WERI-Rb-1 (cell line): Measurements from ENCODE around the gene CTSC.

Experiments used
- DNase-seq: peaks from one replicate; pipeline ENCODE4 v3.0.0-alpha.2; 2020
- H3K27ac ChIP-seq: fragments of 250-450 bp; sonication (Bioruptor Pico); 2 replicates; pipeline ENCODE4 v1.5.1; 2020; ENCODE audit warnings: mild to moderate bottlenecking, moderate library complexity
- H3K27me3 ChIP-seq: fragments of 250-450 bp; sonication (Bioruptor Pico); 2 replicates; pipeline ENCODE4 v1.5.1; 2021; ENCODE audit warnings: mild to moderate bottlenecking, low read depth, moderate library complexity; ENCODE audit not compliant: insufficient read depth, severe bottlenecking
- H3K36me3 ChIP-seq: fragments of 250-450 bp; sonication (Bioruptor Pico); 2 replicates; pipeline ENCODE4 v1.5.1; 2020; ENCODE audit warnings: mild to moderate bottlenecking, moderate library complexity
- H3K4me3 ChIP-seq: 2 replicates; pipeline ENCODE4 v1.5.1; 2011; ENCODE audit warnings: low read depth, mild to moderate bottlenecking, control low read depth, low read length
- H3K9me3 ChIP-seq: fragments of 250-450 bp; sonication (Bioruptor Pico); 2 replicates; pipeline ENCODE4 v1.5.1; 2021; ENCODE audit warnings: mild to moderate bottlenecking, moderate library complexity; ENCODE audit not compliant: severe bottlenecking
- CTCF ChIP-seq: IDR thresholded peaks from 2 replicates; pipeline ENCODE4 v1.5.1; 2011; ENCODE audit warnings: low read depth, mild to moderate bottlenecking, control low read depth, inconsistent platforms, low read length

Gene CTSC

DNA sequence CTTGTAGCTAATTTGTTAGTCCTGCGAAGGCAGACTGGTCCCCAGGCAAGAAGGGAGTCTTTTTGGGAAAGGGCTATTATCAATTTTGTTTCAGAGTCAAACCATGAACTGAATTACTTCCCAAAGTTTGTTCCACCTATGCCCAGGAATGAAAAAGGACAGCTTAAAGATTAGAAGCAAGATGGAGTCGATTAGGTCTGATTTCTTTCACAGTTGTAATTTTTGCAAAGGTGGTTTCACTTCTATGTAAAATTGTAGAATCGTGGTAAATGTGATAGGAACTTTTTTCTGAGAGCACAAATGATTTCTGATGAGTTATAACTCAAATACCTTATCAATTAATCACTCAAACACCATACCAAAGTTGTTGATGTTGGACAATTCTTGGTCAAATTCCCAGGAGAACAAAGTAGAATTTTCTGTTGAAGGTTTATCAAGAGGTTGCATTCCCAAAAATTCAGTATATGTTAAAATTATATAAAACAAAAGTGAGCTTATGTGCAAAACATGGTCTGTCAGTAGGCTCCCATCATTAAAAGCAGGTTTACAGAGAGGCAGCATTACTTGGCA is 2.9 kb upstream of the CTSC start:
- Histone ChIP-seq H3K36me3 (no peaks in the 10 kb centered on the region), H3K27ac (no peak overlapping the region), H3K9me3 (no peaks in the 10 kb centered on the region), H3K27me3 (no peaks in the 10 kb centered on the region), H3K4me3 (no peak overlapping the region)
- no peak for DNase-seq
- TF ChIP-seq CTCF, result no peak

DNA sequence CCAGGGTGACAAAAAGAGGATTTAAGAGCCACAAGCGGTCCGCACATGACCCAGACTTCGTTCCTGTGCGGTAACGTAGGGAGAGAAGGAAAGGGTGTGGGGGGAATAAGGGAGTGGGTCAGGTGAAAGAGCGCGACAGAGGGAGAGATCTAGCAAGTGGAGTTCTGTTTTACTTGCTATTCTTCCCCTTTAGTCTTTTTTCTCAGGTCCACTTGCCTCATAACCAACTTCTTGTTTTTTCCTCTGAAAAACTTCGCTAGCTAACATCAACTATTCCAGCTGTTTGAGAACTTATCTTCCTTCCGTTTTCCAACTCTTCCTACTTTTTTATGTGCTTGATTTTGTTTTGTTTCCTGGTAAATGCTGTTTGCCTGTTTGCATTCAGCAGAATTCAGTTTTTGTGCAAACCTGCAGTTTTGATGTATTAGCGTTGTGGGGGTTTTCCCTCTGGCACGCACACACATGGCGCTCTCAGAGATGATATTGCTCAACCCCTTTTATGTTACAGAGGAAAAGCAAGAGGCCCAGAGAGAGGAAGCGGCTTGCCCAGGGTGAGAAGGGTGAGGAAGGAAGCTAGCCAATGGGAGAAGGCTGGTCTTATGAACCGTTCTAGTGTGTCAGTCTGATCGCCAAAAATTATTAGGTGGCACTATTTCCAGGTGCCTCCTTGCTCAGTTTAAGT is 592 bp upstream of the CTSC start:
- Histone ChIP-seq H3K9me3 (no peaks in the 10 kb centered on the region), H3K4me3 (peak overlapping the region; percentile 80), H3K27ac (peak overlapping the region; percentile 53), H3K36me3 (no peaks in the 10 kb centered on the region; the same call in none of the 2 replicates), H3K27me3 (no peaks in the 10 kb centered on the region)
- no peak for DNase-seq
- no peak for TF ChIP-seq CTCF

DNA sequence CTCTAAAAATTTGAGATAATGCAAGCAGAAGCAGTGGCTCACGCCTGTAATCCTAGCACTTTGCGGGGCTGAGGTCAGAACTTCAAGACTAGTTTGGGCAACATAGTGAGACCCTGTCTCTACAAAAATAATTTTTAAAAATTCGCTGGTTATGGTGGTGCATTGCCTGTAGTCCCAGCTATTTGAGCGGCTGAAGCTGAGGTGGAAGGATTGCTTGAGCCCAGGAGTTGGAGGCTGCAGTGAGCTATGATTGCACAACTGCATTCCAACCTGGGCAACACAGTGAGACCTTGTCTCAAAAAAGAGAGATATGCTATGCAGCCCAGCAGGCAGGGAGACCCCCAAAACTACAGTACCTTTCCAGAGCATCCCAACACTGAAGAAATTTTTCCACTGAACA is 2.3 kb downstream of the CTSC start:
- Histone ChIP-seq H3K9me3 (no peaks in the 10 kb centered on the region), H3K27ac (no peak overlapping the region), H3K27me3 (no peaks in the 10 kb centered on the region), H3K4me3 (no peak overlapping the region), H3K36me3 (no peaks in the 10 kb centered on the region; the same call in none of the 2 replicates)
- no peak for DNase-seq
- TF ChIP-seq CTCF, result no peak

- DNase-seq, result no peak
- Histone ChIP-seq H3K36me3 (no peaks in the 10 kb centered on the region; the same call in none of the 2 replicates), H3K9me3 (no peaks in the 10 kb centered on the region), H3K27me3 (no peaks in the 10 kb centered on the region), H3K27ac (no peak overlapping the region), H3K4me3 (no peak overlapping the region)
- TF ChIP-seq CTCF, result no peak
Measured at GRCh38 chr11:88333862-88334261, 3.7 kb downstream of the CTSC start.

GRCh38 chr11:88332851-88333250 is 4.7 kb downstream of the CTSC start:
- no peaks in the 10 kb centered on the region for H3K27me3 ChIP-seq
- no peaks in the 10 kb centered on the region for H3K9me3 ChIP-seq
- DNase-seq, result no peak
- H3K4me3 ChIP-seq, result no peak overlapping the region
- H3K27ac ChIP-seq, result no peak overlapping the region
- H3K36me3 ChIP-seq, result no peaks in the 10 kb centered on the region; the same call in none of the 2 replicates
- TF ChIP-seq CTCF, result no peak
